GM23248 (cell line): Measurements from ENCODE around the gene NFE2. TPM values are rescaled to one million over a fixed set of nuclear protein-coding genes. Genes with fewer than 3 reads are reported as not detected.
"Not testable (repeated sequence)": the region's sequence is repeated elsewhere in the genome, so short reads cannot be mapped to it uniquely, and the experiment has no call there.

Experiments used
- DNase-seq: peaks from one replicate; pipeline ENCODE4 v3.0.0-alpha.2; 2015
- H2AFZ ChIP-seq: fragments of 200-600 bp; sonication (generic); 2 replicates; pipeline ENCODE4 v1.6.1; 2016; ENCODE audit warnings: antibody characterized with exemption
- H3F3A ChIP-seq: fragments of 200-600 bp; sonication (generic); 2 replicates; pipeline ENCODE4 v1.6.1; 2016; ENCODE audit warnings: mild to moderate bottlenecking, antibody characterized with exemption, mixed run types; ENCODE audit not compliant: insufficient read depth
- H3K27ac ChIP-seq: fragments of 200-600 bp; sonication (generic); 2 replicates; pipeline ENCODE4 v1.5.1; 2016; ENCODE audit warnings: mild to moderate bottlenecking
- H3K27me3 ChIP-seq: fragments of 200-600 bp; sonication (generic); replicated peaks from 2 replicates; pipeline ENCODE4 v1.6.1; 2016; ENCODE audit warnings: mild to moderate bottlenecking; ENCODE audit not compliant: insufficient read depth
- H3K36me3 ChIP-seq: fragments of 200-600 bp; sonication (generic); 2 replicates; pipeline ENCODE4 v1.6.1; 2016; ENCODE audit warnings: low read depth, mild to moderate bottlenecking
- H3K4me1 ChIP-seq: fragments of 200-600 bp; sonication (generic); 2 replicates; pipeline ENCODE4 v1.6.1; 2016; ENCODE audit warnings: mild to moderate bottlenecking; ENCODE audit not compliant: insufficient read depth
- H3K4me2 ChIP-seq: fragments of 200-600 bp; sonication (generic); one replicate; pipeline ENCODE4 v1.6.1; 2016; ENCODE audit warnings: mild to moderate bottlenecking; ENCODE audit not compliant: unreplicated experiment
- H3K4me3 ChIP-seq: fragments of 200-600 bp; sonication (generic); 2 replicates; pipeline ENCODE4 v1.5.1; 2016; ENCODE audit warnings: mild to moderate bottlenecking
- H3K79me2 ChIP-seq: fragments of 200-600 bp; sonication (generic); 2 replicates; pipeline ENCODE4 v1.6.1; 2016; ENCODE audit warnings: mild to moderate bottlenecking; ENCODE audit not compliant: insufficient read depth
- H3K9ac ChIP-seq: fragments of 200-600 bp; sonication (generic); 2 replicates; pipeline ENCODE4 v1.6.1; 2016; ENCODE audit warnings: mild to moderate bottlenecking
- H3K9me2 ChIP-seq: fragments of 200-600 bp; sonication (generic); 2 replicates; pipeline ENCODE4 v1.6.1; 2016; ENCODE audit warnings: mixed run types, mild to moderate bottlenecking, moderate library complexity; ENCODE audit not compliant: insufficient read depth
- H3K9me3 ChIP-seq: fragments of 200-600 bp; sonication (generic); one replicate; pipeline ENCODE4 v1.6.1; 2017; ENCODE audit warnings: low read depth
- H4K20me1 ChIP-seq: fragments of 200-600 bp; sonication (generic); 2 replicates; pipeline ENCODE4 v1.6.0; 2016; ENCODE audit not compliant: insufficient read depth
- EZH2 ChIP-seq: fragments of 200-600 bp; sonication (generic); IDR thresholded peaks from 2 replicates; pipeline ENCODE4 v1.6.1; 2018; ENCODE audit warnings: antibody characterized with exemption, mild to moderate bottlenecking; ENCODE audit not compliant: insufficient read depth, poor library complexity, severe bottlenecking
- EZH2phosphoT487 ChIP-seq: fragments of 200-600 bp; sonication (generic); IDR thresholded peaks from 2 replicates; pipeline ENCODE4 v1.6.1; 2018; ENCODE audit warnings: antibody characterized with exemption, moderate library complexity, mild to moderate bottlenecking, low read depth; ENCODE audit not compliant: insufficient read depth
- WGBS, 2 experiments: methylation state at CpG; one replicate each; pipeline ENCODE4 v1.1.6; 2015 to 2017; ENCODE audit warnings: low lambda C conversion rate in 2 of 2, low coverage in 1 of 2; ENCODE audit errors: missing lambda C conversion rate in 2 of 2; 5-methylcytosine and 5-hydroxymethylcytosine counted together
- in situ Hi-C: fragments of 300-500 bp; cut with MboI; formaldehyde crosslinking; loops from 2 replicates; pipeline ENCODE4 v1.15.0; 2020
- polyA plus RNA-seq: library from polyadenylated mRNA; unstranded; fragments of >200 nt; fragmentation: Nextera tagmentation; extraction: Ambion mirVana; gene quantifications from 2 replicates; pipeline ENCODE4 v1.2.1, GENCODE V29; 2016
- total RNA-seq: library from RNA; depleted of rRNA; stranded (reverse); fragments of >200 nt; shearing (Covaris generic); gene quantifications from 2 replicates; pipeline ENCODE4 v1.2.3, GENCODE V29; 2014

The NFE2 gene
- total and polyA plus RNA-seq, 2 experiments from 2014 or later, result not detected

DNA sequence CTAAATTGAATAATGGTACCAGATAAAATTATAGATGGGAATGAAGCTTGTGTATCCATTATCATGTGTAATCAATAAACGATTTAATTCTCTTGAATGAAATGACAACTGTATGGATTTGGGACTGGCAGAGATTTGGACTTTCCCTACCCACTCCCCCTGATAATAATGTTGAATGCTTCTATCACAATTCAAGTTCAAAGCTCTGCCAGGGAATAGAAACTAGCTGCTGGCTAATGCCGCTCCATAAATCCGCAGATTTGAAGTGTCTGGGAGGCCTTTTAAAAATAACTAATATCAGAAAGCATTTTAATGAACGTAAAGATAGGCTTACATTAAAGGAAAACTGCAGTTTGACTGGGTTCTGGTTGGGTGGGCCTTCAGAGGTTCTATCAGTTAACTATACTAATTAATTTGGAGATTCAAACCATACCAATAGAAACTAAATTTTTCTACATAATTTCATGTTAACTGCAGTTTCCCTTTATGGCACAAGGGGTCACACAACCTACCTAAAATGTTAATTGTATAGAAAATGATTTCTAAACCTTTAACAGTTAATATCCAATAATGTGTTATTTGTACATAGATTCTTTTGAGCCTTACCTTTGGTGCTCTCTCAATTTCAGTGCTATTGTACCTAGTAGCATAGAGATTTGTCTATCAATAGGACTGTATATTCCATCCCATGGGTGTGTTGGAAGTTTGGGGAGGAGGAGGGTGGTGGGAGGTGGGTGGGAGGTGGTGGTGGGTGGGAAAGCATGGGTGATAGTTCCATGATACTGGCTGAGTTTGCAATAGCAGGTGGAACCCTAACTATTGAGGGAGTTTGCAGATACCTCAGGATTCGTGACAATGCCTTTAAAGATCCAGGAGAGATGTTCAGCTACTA is 15.4 kb downstream of the NFE2 start:
- Histone ChIP-seq H3K9ac (peak overlapping the region; percentile 46), H3K4me3 (peak overlapping the region; percentile 54), H3F3A (peaks cover 97% of the 10 kb centered on the region), H3K36me3 (peaks cover 68% of the 10 kb centered on the region), H3K9me2 (no peaks in the 10 kb centered on the region), H3K79me2 (peaks cover 49% of the 10 kb centered on the region), H3K9me3 (no peaks in the 10 kb centered on the region), H3K4me2 (peak overlapping the region; percentile 19), H3K27me3 (no peaks in the 10 kb centered on the region), H3K4me1 (peaks cover 16% of the 10 kb centered on the region), H2AFZ (no peak overlapping the region), H3K27ac (no peak overlapping the region), H4K20me1 (peaks cover 41% of the 10 kb centered on the region)
- in situ Hi-C loops, result no loop called here
- DNase-seq, result peak; percentile 43
- 58 to 66% methylated on average over 5 of the region's 5 CpGs for WGBS, 2 experiments
- TF ChIP-seq EZH2phosphoT487 (no peak), EZH2 (no peak)

DNA sequence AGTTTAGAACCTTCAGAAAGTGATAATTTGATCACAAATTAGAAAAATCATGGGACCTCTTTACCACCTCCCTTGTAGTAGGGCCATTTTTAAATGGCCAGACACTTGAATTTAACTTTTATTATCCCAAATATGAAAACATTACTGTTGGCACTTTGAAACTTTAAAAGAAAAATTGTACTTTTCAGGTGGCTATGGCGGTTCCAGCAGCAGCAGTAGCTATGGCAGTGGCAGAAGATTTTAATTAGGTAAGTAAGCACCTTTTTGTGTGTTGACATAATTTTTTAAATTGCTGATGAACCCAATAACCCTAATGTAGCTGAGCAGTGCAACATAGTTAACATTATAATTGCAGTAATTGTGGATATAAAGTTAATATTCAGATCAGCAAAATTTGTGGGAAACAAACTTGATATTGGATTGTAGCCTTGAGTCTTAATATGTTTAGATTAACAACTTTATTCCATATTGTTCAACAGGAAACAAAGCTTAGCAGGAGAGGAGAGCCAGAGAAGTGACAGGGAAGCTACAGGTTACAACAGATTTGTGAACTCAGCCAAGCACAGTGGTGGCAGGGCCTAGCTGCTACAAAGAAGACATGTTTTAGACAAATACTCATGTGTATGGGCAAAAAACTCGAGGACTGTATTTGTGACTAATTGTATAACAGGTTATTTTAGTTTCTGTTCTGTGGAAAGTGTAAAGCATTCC is 16.6 kb downstream of the NFE2 start:
- H4K20me1 ChIP-seq, result peaks cover 41% of the 10 kb centered on the region
- WGBS, 2 experiments, result 37 to 48% methylated on average over 1 to 2 of the region's 2 CpGs
- in situ Hi-C loops, result not testable (repeated sequence)

DNA sequence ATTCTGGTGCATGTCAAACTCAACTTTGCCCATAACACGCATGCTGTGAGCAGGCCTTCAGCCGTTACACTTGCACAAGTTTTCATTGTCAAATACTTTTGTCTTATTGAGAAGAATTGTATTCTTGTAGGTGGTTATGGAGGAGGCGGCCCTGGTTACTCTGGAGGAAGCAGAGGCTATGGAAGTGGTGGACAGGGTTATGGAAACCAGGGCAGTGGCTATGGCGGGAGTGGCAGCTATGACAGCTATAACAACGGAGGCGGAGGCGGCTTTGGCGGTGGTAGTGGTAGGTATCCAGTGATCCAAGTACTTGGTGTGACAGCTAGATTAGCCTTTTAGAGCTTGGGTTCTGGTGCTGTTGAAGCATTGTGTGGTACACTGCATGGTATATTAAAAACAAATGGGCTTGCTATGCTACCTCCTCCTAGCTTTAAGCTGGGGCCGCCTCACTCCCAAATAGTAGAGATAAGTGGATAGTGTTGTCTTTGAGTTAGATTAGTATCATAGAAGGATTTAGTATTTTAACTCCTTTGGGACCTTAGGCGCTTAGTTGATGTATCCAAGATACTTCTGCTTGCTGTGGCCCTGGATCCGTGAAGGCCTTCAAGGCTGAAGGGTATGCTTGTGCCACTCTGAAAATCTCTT is 17.7 kb downstream of the NFE2 start:
- Histone ChIP-seq H3K79me2 (peaks cover 62% of the 10 kb centered on the region), H3K36me3 (peaks cover 66% of the 10 kb centered on the region), H4K20me1 (peaks cover 41% of the 10 kb centered on the region), H3K27ac (no peak overlapping the region), H2AFZ (no peak overlapping the region), H3K4me2 (peak overlapping the region; percentile 97), H3K4me1 (peaks cover 22% of the 10 kb centered on the region), H3K9me2 (no peaks in the 10 kb centered on the region), H3K9ac (peak overlapping the region; percentile 99), H3F3A (peaks cover 87% of the 10 kb centered on the region), H3K4me3 (peak overlapping the region; percentile 94), H3K27me3 (no peaks in the 10 kb centered on the region), H3K9me3 (no peaks in the 10 kb centered on the region)
- WGBS, 2 experiments, result 41 to 48% methylated on average over 11 of the region's 11 CpGs
- in situ Hi-C loops, result no loop called here
- no peak for DNase-seq
- no peak for TF ChIP-seq EZH2
- TF ChIP-seq EZH2phosphoT487, result no peak

More for the DNA sequence above, 16.6 kb downstream of the NFE2 start:
- H3K27me3 ChIP-seq, DNase-seq, H3K27ac ChIP-seq, H2AFZ ChIP-seq, H3K9me2 ChIP-seq, H3K9me3 ChIP-seq: not testable (repeated sequence)
- peaks cover 68% of the 10 kb centered on the region for H3K36me3 ChIP-seq
- H3K79me2 ChIP-seq, result peaks cover 50% of the 10 kb centered on the region
- H3K4me2 ChIP-seq, result peak overlapping the region; percentile 97
- peaks cover 16% of the 10 kb centered on the region for H3K4me1 ChIP-seq
- peak overlapping the region; percentile 94 for H3K4me3 ChIP-seq
- H3K9ac ChIP-seq, result peak overlapping the region; percentile 99
- peaks cover 87% of the 10 kb centered on the region for H3F3A ChIP-seq

DNA sequence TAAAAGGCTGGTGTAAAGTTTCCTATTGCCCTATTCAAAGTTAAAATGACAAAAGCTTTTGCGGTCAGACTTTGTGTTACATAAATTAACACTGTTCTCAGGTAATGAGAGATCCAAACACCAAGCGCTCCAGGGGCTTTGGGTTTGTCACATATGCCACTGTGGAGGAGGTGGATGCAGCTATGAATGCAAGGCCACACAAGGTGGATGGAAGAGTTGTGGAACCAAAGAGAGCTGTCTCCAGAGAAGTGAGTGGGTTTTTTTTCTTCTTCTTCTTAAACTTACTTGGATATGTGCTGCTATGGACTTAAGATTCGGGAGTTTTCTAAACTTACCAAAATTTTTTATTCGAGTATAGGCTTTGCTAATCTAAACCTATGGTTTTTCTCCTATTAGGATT is 19.1 kb downstream of the NFE2 start:
- in situ Hi-C loops, H3K9me2 ChIP-seq, H2AFZ ChIP-seq, H3K27me3 ChIP-seq, DNase-seq, H3K9me3 ChIP-seq: not testable (repeated sequence)
- Histone ChIP-seq H3K4me1 (peaks cover 29% of the 10 kb centered on the region), H3K36me3 (peaks cover 52% of the 10 kb centered on the region), H3K4me2 (peak overlapping the region; percentile 97), H3K27ac (peak overlapping the region; percentile 91), H3K9ac (peak overlapping the region; percentile 99), H3F3A (peaks cover 78% of the 10 kb centered on the region), H4K20me1 (peaks cover 38% of the 10 kb centered on the region), H3K79me2 (peaks cover 76% of the 10 kb centered on the region), H3K4me3 (peak overlapping the region; percentile 94)
- WGBS, 2 experiments, result 18 to 26% methylated on average over 4 of the region's 4 CpGs

DNA sequence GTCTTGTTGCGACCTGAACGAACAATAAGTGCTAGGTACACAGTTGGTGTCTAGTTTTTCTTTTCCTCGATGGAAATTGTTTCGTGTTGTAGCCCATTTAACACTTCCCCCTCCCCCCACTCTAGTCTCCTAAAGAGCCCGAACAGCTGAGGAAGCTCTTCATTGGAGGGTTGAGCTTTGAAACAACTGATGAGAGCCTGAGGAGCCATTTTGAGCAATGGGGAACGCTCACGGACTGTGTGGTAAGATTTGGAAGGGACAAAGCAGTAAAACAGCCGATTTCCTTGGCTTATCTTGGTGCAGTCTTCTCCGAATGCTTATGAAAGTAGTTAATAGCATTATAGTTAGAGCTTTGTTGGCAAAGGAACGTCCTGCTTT is 19.6 kb downstream of the NFE2 start:
- H3K9me3 ChIP-seq, H2AFZ ChIP-seq, H3K27me3 ChIP-seq, DNase-seq, H3K9me2 ChIP-seq, in situ Hi-C loops: not testable (repeated sequence)
- Histone ChIP-seq H3K4me1 (peaks cover 29% of the 10 kb centered on the region), H3K4me2 (peak overlapping the region; percentile 97), H3K27ac (peak overlapping the region; percentile 91), H3K36me3 (peaks cover 48% of the 10 kb centered on the region), H3K79me2 (peaks cover 78% of the 10 kb centered on the region), H4K20me1 (peaks cover 33% of the 10 kb centered on the region), H3K9ac (peak overlapping the region; percentile 99), H3K4me3 (peak overlapping the region; percentile 94), H3F3A (peaks cover 73% of the 10 kb centered on the region)
- WGBS, 2 experiments, result 1% methylated on average over 10 of the region's 10 CpGs
